Stimulated activated naive B cell treated with anti-CD40 and anti-IgM and Interleukin-4, amounts not matched to agents 10 μg/mL and 1 μg/mL and 100 μg/mL, for 72 hours (primary cell): ENCODE data around the gene ADAM12.

Source experiments
- ATAC-seq, 2 donors: fragments of 150-1000 bp; cut with Tn5 transposase; replicated peaks; 2 replicates each; pipeline ENCODE4 v1.10.0; 2021; ENCODE audit warnings: moderate library complexity in 1 of 2
- DNase-seq: peaks from one replicate; pipeline ENCODE4 v3.0.0; 2021
- H3K27ac Mint-ChIP-seq: one replicate; pipeline ENCODE4 v1.8.0; 2022; ENCODE audit warnings: mild to moderate bottlenecking, mixed read lengths
- H3K27me3 Mint-ChIP-seq, 2 donors: one replicate each; pipeline ENCODE4 v1.8.0; 2022; ENCODE audit warnings: mixed read lengths in 2 of 2
- H3K36me3 Mint-ChIP-seq, 2 donors: one replicate each; pipeline ENCODE4 v1.8.0; 2022; ENCODE audit warnings: mixed read lengths in 2 of 2, mild to moderate bottlenecking in 1 of 2
- H3K4me1 Mint-ChIP-seq, 2 donors: one replicate each; pipeline ENCODE4 v1.8.0; 2022; ENCODE audit warnings: mixed read lengths in 2 of 2, mild to moderate bottlenecking in 1 of 2
- H3K4me3 Mint-ChIP-seq, 2 donors: one replicate each; pipeline ENCODE4 v1.8.0; 2022; ENCODE audit warnings: mild to moderate bottlenecking in 2 of 2, mixed read lengths in 2 of 2, moderate library complexity in 1 of 2
- H3K9me3 Mint-ChIP-seq, 2 donors: one replicate each; pipeline ENCODE4 v1.8.0; 2022; ENCODE audit warnings: mixed read lengths in 2 of 2, mild to moderate bottlenecking in 1 of 2

ADAM12 gene

GRCh38 chr10:126337251-126337810 is 50.9 kb downstream of the ADAM12 start:
- Mint-ChIP-seq H3K4me1 (no peaks in the 10 kb centered on the region), H3K9me3 (peaks cover 0 to 3% of the 10 kb centered on the region in 2 donors), H3K27me3 (peaks cover 0 to 6% of the 10 kb centered on the region in 2 donors), H3K36me3 (no peaks in the 10 kb centered on the region), H3K27ac (no peak overlapping the region), H3K4me3 (no peak overlapping the region)
- ATAC-seq, result no peak
- no peak for DNase-seq

GRCh38 chr10:126336801-126337200 is 51.5 kb downstream of the ADAM12 start:
- H3K27ac Mint-ChIP-seq, result no peak overlapping the region
- H3K4me1 Mint-ChIP-seq, result no peaks in the 10 kb centered on the region
- no peak overlapping the region for H3K4me3 Mint-ChIP-seq
- peaks cover 0 to 3% of the 10 kb centered on the region in 2 donors for H3K9me3 Mint-ChIP-seq
- ATAC-seq, result no peak
- no peak for DNase-seq
- H3K36me3 Mint-ChIP-seq, result no peaks in the 10 kb centered on the region
- peaks cover 0 to 6% of the 10 kb centered on the region in 2 donors for H3K27me3 Mint-ChIP-seq

GRCh38 chr10:126334272-126334671 is 54.0 kb downstream of the ADAM12 start:
- Mint-ChIP-seq H3K27ac (no peak overlapping the region), H3K4me1 (no peaks in the 10 kb centered on the region), H3K36me3 (no peaks in the 10 kb centered on the region), H3K4me3 (no peak overlapping the region), H3K27me3 (no peaks in the 10 kb centered on the region), H3K9me3 (peaks cover 0 to 3% of the 10 kb centered on the region in 2 donors)
- ATAC-seq, result no peak
- no peak for DNase-seq

- H3K4me3 Mint-ChIP-seq, result no peak overlapping the region
- H3K27me3 Mint-ChIP-seq, result no peaks in the 10 kb centered on the region
- no peak overlapping the region for H3K27ac Mint-ChIP-seq
- no peaks in the 10 kb centered on the region for H3K4me1 Mint-ChIP-seq
- DNase-seq, result no peak
- no peaks in the 10 kb centered on the region for H3K36me3 Mint-ChIP-seq
- H3K9me3 Mint-ChIP-seq, result peaks cover 0 to 1% of the 10 kb centered on the region in 2 donors
- no peak for ATAC-seq
These were observed 55.7 kb downstream of the ADAM12 start for GRCh38 chr10:126332576-126332975.

- no peak overlapping the region for H3K4me3 Mint-ChIP-seq
- DNase-seq (no peak), ATAC-seq (no peak)
- no peaks in the 10 kb centered on the region for H3K4me1 Mint-ChIP-seq
- H3K36me3 Mint-ChIP-seq, result no peaks in the 10 kb centered on the region
- H3K27me3 Mint-ChIP-seq, result peaks cover 0 to 4% of the 10 kb centered on the region in 2 donors
- peaks cover 0 to 1% of the 10 kb centered on the region in 2 donors for H3K9me3 Mint-ChIP-seq
- H3K27ac Mint-ChIP-seq, result no peak overlapping the region
These were observed 57.2 kb downstream of the ADAM12 start for GRCh38 chr10:126331101-126331500.

GRCh38 chr10:126324826-126325225 is 63.5 kb downstream of the ADAM12 start:
- Mint-ChIP-seq H3K9me3 (peaks cover 0 to 2% of the 10 kb centered on the region in 2 donors), H3K36me3 (no peaks in the 10 kb centered on the region), H3K4me1 (no peaks in the 10 kb centered on the region), H3K4me3 (no peak overlapping the region), H3K27me3 (peaks cover 4 to 6% of the 10 kb centered on the region in 2 donors), H3K27ac (no peak overlapping the region)
- DNase-seq (no peak), ATAC-seq (no peak)

GRCh38 chr10:126321440-126321839 is 66.8 kb downstream of the ADAM12 start:
- H3K4me3 Mint-ChIP-seq, result no peak overlapping the region

GRCh38 chr10:126317751-126318150 is 70.5 kb downstream of the ADAM12 start:
- Mint-ChIP-seq H3K4me3 (no peak overlapping the region), H3K27me3 (no peaks in the 10 kb centered on the region), H3K36me3 (no peaks in the 10 kb centered on the region), H3K27ac (no peak overlapping the region), H3K4me1 (no peaks in the 10 kb centered on the region), H3K9me3 (peaks cover 0 to 1% of the 10 kb centered on the region in 2 donors)
- DNase-seq (no peak), ATAC-seq (no peak)

More at GRCh38 chr10:126321440-126321839, 66.8 kb downstream of the ADAM12 start:
- H3K27ac Mint-ChIP-seq, result no peak overlapping the region
- peaks cover 0 to 6% of the 10 kb centered on the region in 2 donors for H3K27me3 Mint-ChIP-seq
- H3K9me3 Mint-ChIP-seq, result peaks cover 0 to 2% of the 10 kb centered on the region in 2 donors
- H3K4me1 Mint-ChIP-seq, result no peaks in the 10 kb centered on the region
- ATAC-seq, result no peak
- no peak for DNase-seq
- H3K36me3 Mint-ChIP-seq, result no peaks in the 10 kb centered on the region

- DNase-seq (no peak), ATAC-seq (no peak)
- no peak overlapping the region for H3K4me3 Mint-ChIP-seq
- no peaks in the 10 kb centered on the region for H3K27me3 Mint-ChIP-seq
- H3K27ac Mint-ChIP-seq, result no peak overlapping the region
- no peaks in the 10 kb centered on the region for H3K36me3 Mint-ChIP-seq
- H3K9me3 Mint-ChIP-seq, result peaks cover 0 to 1% of the 10 kb centered on the region in 2 donors
- no peaks in the 10 kb centered on the region for H3K4me1 Mint-ChIP-seq
These were observed 72.6 kb downstream of the ADAM12 start for GRCh38 chr10:126315494-126316177.

GRCh38 chr10:126314863-126315493 is 73.3 kb downstream of the ADAM12 start:
- ATAC-seq (no peak), DNase-seq (no peak)
- Mint-ChIP-seq H3K4me1 (no peaks in the 10 kb centered on the region), H3K27ac (no peak overlapping the region), H3K9me3 (peaks cover 0 to 1% of the 10 kb centered on the region in 2 donors), H3K27me3 (no peaks in the 10 kb centered on the region), H3K36me3 (no peaks in the 10 kb centered on the region), H3K4me3 (no peak overlapping the region)

GRCh38 chr10:126312167-126312566 is 76.1 kb downstream of the ADAM12 start:
- DNase-seq (no peak), ATAC-seq (no peak)
- Mint-ChIP-seq H3K27me3 (peaks cover 0 to 4% of the 10 kb centered on the region in 2 donors), H3K4me1 (no peaks in the 10 kb centered on the region), H3K4me3 (no peak overlapping the region), H3K27ac (no peak overlapping the region), H3K9me3 (peaks cover 0 to 1% of the 10 kb centered on the region in 2 donors), H3K36me3 (no peaks in the 10 kb centered on the region)

- Mint-ChIP-seq H3K36me3 (no peaks in the 10 kb centered on the region), H3K27me3 (peaks cover 0 to 4% of the 10 kb centered on the region in 2 donors)
These were observed 78.9 kb downstream of the ADAM12 start for GRCh38 chr10:126309228-126309883.

GRCh38 chr10:126302826-126303665 is 85.2 kb downstream of the ADAM12 start:
- Mint-ChIP-seq H3K4me3 (no peak overlapping the region), H3K9me3 (peaks cover 6 to 8% of the 10 kb centered on the region in 2 donors), H3K27me3 (no peaks in the 10 kb centered on the region), H3K4me1 (no peaks in the 10 kb centered on the region), H3K36me3 (no peaks in the 10 kb centered on the region), H3K27ac (no peak overlapping the region)
- DNase-seq (no peak), ATAC-seq (no peak)

More at GRCh38 chr10:126309228-126309883, 78.9 kb downstream of the ADAM12 start:
- H3K27ac Mint-ChIP-seq, result no peak overlapping the region
- ATAC-seq (no peak), DNase-seq (no peak)
- no peaks in the 10 kb centered on the region for H3K4me1 Mint-ChIP-seq
- H3K4me3 Mint-ChIP-seq, result no peak overlapping the region
- peaks cover 1% of the 10 kb centered on the region in 2 donors for H3K9me3 Mint-ChIP-seq

- DNase-seq, result no peak
- no peak overlapping the region for H3K27ac Mint-ChIP-seq
- no peaks in the 10 kb centered on the region for H3K36me3 Mint-ChIP-seq
- peaks cover 6 to 8% of the 10 kb centered on the region in 2 donors for H3K9me3 Mint-ChIP-seq
- no peaks in the 10 kb centered on the region for H3K27me3 Mint-ChIP-seq
- ATAC-seq, result no peak
- no peak overlapping the region for H3K4me3 Mint-ChIP-seq
- no peaks in the 10 kb centered on the region for H3K4me1 Mint-ChIP-seq
These were observed 85.9 kb downstream of the ADAM12 start for GRCh38 chr10:126302476-126302756.
